Measurements from ENCODE around the gene RORC. TPM values are rescaled to one million over a fixed set of nuclear protein-coding genes. Genes with fewer than 3 reads are reported as not detected.
"Not testable (repeated sequence)": the region's sequence is repeated elsewhere in the genome, so short reads cannot be mapped to it uniquely, and the experiment has no call there.

Gene RORC
- total RNA-seq (2014; rRNA removed; shearing (Covaris generic)) = 0.33 and 1.1 TPM in 2 replicates

- no peak for DNase-seq (ENCODE audit: low spot score)
These were observed at the start of gene RORC for GRCh38 chr1:151831605-151832004. Gene RORC, minus strand, starts transcription at chr1:151831802. Its CDS starts 38 bp downstream, at chr1:151831764.

- DNase-seq (ENCODE audit: low spot score) = no peak
These were observed 44.0 kb upstream of the RORC start for GRCh38 chr1:151875419-151876097.

- DNase-seq (ENCODE audit: low spot score) = not testable (repeated sequence)
These were observed 41.2 kb upstream of the RORC start for GRCh38 chr1:151872776-151873175.

- DNase-seq (ENCODE audit: low spot score) = no peak
These were observed 39.9 kb upstream of the RORC start for GRCh38 chr1:151871284-151872030.

GRCh38 chr1:151868486-151868885, 36.9 kb upstream of the RORC start:
- no peak for DNase-seq (ENCODE audit: low spot score)

- DNase-seq (ENCODE audit: low spot score) = no peak
These were observed 36.3 kb upstream of the RORC start for GRCh38 chr1:151867765-151868411.

- no peak for DNase-seq (ENCODE audit: low spot score)
These were observed 35.7 kb upstream of the RORC start for GRCh38 chr1:151867321-151867720.

DNA sequence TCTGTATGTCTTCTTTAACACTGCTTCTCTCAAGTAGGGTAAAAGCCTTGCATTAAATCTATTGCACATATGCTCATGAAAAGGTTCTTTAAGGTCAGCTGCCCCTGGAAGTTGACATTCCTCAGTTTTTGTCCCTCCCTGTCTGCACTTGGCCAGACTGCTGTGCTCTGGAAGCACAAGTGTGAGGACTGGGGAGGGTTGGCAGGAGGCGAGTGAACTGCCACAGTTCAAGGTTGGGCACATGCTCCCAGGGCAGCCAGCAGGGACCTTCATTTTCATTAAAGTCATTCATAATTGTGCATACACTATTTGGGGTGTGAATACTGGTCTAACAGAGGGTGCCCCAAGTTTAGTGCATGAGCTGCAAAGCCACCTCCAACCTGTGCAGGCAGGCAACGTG, 32.8 kb upstream of the RORC start:
- DNase-seq (ENCODE audit: low spot score) = no peak

DNA sequence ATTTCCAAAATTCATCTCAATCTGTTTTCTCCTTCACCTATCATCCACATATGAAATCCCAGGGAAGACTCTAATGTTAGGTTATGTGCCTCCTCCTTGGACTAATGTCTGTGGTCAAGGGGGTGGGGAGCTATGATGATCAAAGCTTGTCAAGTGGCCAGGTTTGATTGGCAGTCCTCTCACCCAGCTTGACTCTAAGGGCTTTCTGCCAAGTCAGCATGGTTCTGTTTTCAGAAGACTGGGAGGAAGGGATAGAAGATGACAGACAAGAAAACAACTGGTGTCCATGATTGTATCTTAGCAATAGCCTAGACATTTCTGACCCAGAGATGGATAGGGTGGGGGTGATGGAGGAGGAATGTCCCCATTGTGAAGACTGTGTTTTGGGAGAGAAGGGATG, 31.0 kb upstream of the RORC start:
- no peak for DNase-seq (ENCODE audit: low spot score)

DNA sequence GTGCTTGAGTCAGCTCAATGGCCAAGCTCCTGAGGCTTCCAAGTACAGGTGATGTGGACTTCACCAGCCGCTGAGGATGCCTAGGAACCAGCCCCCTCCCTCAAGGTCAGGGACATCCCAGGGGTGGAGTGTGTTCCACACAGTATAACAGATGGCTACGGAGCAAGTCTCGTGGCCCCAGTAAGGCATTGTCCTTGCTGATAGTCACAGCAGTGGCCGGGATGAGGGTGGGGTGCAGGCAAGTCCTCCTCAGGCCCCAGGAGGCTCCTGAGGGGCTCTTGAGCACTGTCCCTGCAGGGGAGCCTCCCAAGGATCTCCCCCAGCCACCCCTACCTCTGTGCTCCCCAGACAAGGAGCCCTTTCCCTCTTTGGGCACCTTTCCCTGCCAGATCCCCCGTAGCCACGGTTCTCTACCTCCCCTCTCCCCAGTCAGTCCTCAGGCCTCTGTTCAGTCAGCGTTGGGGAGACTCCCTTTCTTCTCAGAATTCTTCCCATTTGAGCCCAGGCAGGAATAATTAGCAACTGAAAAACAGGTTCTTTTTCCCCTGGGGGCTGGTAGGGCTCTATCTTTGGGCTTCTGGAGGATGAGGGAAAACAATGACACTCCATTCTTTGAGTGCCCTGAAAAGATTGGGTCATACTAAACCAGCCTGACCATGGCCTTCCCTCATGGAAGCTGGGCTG, 29.0 kb upstream of the RORC start:
- no peak for DNase-seq (ENCODE audit: low spot score)

GRCh38 chr1:151859891-151860293, 28.3 kb upstream of the RORC start:
- no peak for DNase-seq (ENCODE audit: low spot score)

GRCh38 chr1:151858886-151859665, 27.5 kb upstream of the RORC start:
- no peak for DNase-seq (ENCODE audit: low spot score)

DNA sequence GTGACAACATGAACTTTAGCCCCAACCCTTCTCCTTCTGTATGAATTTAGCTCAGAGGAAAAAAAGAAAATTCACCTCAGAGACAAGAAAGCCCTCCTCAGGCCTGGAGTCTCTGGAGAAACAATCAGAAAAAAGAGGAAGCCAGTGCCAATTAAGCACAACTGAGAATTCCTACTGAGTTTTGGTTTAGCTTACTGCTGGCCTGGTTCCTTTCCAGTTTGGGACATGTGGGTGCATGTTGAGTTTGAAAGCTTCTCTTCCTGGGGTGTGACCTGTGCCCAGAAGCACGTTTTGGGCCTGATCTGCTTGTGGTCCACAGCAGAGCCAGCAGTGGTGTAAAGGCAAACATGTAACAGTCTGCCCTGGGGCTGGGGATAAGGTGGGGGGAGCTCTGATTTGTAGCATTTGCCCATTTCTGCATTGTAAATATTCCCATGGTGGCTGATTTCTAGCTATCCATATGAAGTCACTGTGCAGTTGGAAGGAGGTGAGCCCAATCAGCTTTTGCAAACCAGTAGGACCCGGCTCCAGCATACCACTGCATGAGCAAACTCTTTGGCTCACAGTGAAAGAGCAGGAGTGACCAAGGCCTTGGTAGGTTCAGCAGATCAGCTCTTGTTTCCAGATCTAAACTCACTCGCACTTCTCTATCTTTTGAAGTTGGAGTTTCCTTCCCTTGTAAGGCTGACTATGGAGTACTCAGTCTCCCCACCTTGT, 26.6 kb upstream of the RORC start:
- DNase-seq (ENCODE audit: low spot score) = no peak

GRCh38 chr1:151855933-151856332, 24.3 kb upstream of the RORC start:
- no peak for DNase-seq (ENCODE audit: low spot score)

DNA sequence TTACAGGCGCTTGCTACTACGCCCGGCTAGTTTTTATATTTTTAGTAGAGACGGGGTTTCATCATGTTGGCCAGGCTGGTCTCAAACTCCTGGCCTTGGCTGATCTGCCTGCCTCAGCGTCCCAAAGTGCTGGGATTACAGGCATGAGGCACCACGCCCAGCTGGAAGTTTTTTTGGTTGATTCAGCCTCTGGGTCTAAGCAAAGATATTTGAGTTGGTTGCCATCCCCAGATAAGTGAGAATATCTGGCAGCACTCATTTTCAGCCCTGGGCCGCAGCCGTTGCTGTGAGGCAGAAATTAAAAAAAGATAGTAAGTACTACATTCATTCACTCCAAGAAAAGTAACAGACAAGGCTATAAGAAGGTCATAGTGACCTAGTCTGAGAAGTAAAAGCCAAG, 23.9 kb upstream of the RORC start:
- DNase-seq (ENCODE audit: low spot score) = not testable (repeated sequence)

DNA sequence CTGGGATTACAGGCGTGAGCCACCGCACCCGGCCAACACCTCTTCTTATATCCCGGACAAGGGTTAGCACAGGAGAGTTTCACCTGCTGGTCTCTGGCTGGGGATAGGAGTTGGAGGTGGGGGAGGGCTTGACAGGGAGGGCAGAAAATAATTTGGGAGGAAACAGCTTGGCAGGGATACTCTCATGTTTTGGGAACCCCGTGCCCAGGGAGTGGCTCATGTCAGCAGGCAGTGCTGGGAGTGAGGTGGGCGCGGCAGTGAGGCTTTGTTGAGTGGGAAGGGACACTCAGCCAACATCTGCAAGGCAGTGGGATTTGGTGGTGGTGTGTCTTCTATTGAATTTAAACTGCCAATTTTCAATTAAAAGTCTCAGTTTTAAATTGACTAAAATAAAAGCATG, 23.1 kb upstream of the RORC start:
- no peak for DNase-seq (ENCODE audit: low spot score)

GRCh38 chr1:151853411-151853943, 21.9 kb upstream of the RORC start, which contains the start of gene THEM5:
Gene THEM5, minus strand, starts transcription at chr1:151853712. Its CDS starts 147 bp downstream, at chr1:151853565.
- DNase-seq (ENCODE audit: low spot score) = no peak

- DNase-seq (ENCODE audit: low spot score) = no peak
These were observed 21.1 kb upstream of the RORC start for GRCh38 chr1:151852733-151853132.

DNA sequence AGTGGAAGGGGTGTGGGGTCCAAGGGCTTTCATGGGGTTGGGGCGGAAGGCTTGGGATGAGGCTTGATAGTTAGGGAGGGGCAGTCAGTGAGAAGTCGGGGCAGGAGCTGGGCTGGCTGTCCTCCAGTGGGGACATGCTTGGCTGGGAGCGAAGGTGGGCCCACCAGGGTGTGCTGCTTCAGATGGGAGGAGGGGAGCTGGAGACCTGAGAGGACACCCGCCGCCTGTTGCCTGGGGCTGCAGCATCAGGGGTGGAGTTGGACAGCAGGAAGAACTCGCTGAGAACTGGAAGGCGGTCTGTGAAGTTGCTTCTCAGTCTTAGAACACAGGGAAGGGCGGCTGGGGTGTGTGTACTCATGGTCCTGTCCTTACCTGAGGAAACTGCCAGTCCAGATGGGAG, 20.3 kb upstream of the RORC start:
- DNase-seq (ENCODE audit: low spot score) = no peak

DNA sequence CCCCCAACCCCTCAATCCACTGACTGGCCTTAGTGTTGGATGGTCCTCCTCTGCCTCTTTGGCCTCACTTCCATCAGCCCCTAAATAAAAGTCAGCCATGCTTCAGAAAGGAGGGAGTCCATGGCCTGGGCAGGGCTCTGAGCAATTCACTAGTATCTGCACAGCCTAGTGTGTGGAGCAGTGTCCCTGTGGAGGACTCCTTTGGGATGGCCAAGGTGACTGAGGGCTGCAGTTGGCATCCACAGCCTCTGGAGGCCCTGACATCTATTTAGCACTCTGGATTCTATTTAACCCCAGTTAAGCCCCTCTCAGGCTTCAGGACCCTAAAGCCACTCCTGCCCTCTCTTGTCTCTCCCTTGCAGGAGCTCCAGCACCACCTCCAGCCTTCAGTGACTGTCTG, 18.3 kb upstream of the RORC start:
- no peak for DNase-seq (ENCODE audit: low spot score)
